ENCODE measurements around the gene B3GNT3. TPM values are rescaled to one million over a fixed set of nuclear protein-coding genes. Genes with fewer than 3 reads are reported as not detected.

B3GNT3 gene
- total and polyA plus RNA-seq, 2 experiments from 2014 or later = not detected

DNA sequence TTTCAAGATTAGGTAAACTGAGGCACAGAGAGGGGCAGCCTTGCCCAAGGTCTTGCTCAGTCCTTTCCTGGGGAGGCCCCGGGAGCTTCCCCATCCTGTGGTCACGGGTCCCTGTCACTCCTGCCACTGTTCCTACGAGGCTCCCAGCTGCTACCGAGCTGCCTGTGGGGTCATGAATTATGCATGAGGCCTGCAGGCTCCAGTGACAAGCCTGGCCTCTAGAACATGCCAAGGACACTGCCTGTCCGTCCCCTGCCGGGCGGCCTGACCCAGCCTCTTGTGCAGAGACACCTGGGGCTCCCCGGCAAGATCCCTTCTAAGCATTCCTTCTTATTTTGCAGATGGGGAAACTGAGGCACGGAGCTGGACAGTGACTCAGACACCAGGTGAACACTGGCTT is 41.0 kb upstream of the B3GNT3 start:
- Histone ChIP-seq H3K27ac (no peak overlapping the region), H3K4me1 (ENCODE audit: insufficient read depth) (no peaks in the 10 kb centered on the region), H3K27me3 (replicated peaks; ENCODE audit: insufficient read depth) (no peaks in the 10 kb centered on the region), H3K4me3 (no peak overlapping the region), H3K9me3 (ENCODE audit: low read depth) (no peaks in the 10 kb centered on the region), H3K4me2 (ENCODE audit: unreplicated experiment) (no peak overlapping the region), H3K36me3 (ENCODE audit: low read depth) (no peaks in the 10 kb centered on the region), H3K9ac (no peak overlapping the region), H3F3A (ENCODE audit: insufficient read depth) (peaks cover 12% of the 10 kb centered on the region; the same call in 1 of the 2 replicates), H3K9me2 (ENCODE audit: insufficient read depth) (no peaks in the 10 kb centered on the region), H4K20me1 (ENCODE audit: insufficient read depth) (no peaks in the 10 kb centered on the region), H3K79me2 (ENCODE audit: insufficient read depth) (no peaks in the 10 kb centered on the region), H2AFZ (no peak overlapping the region)
- DNase-seq = no peak
- in situ Hi-C loops (cut with MboI) = no loop called here
- TF ChIP-seq EZH2 (IDR thresholded peaks at IDR 0.05; ENCODE audit: insufficient read depth, poor library complexity, severe bottlenecking) = no peak
- TF ChIP-seq EZH2phosphoT487 (IDR thresholded peaks at IDR 0.05; ENCODE audit: insufficient read depth, low read depth) = no peak
- WGBS, 2 experiments (ENCODE audit: low coverage in 1 of 2, low lambda C conversion rate in 2 of 2, missing lambda C conversion rate in 2 of 2) = 45 to 48% methylated on average over 9 of the region's 9 CpGs

DNA sequence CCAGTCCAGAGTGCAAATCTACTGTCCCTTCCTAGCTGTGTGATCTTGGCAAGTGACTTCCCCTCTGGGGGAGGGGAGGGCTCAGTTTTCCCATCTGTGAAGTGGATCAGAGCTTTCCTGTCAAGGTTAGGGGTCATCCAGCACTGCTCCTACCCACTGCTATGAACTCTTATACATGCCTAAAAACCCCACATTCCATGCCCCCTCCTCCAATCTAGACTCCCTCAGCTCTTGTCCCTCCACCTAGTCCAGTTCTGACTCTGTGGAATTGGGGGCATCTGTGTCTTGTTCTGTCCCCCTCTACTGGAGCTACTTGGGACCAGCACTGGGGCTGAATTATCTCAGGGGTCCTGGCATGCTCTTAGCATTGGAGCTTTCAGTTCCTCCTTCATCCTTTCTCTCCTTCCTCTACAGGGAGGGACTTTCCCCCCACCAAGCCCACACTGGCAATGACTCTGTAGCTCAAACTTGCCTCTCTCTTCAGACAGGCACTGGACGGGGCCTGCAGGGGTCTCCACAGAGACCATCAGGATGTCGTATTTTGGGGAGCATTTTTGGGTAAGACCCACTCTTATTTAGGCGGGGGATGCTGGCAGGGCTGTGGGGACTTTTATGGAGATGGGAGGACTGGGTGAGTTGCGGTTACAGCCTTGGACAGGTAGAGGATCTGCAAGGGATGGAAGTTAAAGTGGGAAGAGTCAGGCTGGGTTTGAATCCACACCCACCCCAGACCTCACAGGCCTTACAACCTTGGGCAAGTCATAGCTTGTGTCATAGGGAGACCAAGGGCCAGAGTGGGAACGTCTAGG is 40.1 kb upstream of the B3GNT3 start:
- H3K4me1 ChIP-seq (ENCODE audit: insufficient read depth) = no peaks in the 10 kb centered on the region
- WGBS, 2 experiments (ENCODE audit: low coverage in 1 of 2, low lambda C conversion rate in 2 of 2, missing lambda C conversion rate in 2 of 2) = 50% methylated on average over 5 of the region's 5 CpGs
- in situ Hi-C loops (cut with MboI) = no loop called here
- H2AFZ ChIP-seq = no peak overlapping the region
- H3K9ac ChIP-seq = no peak overlapping the region
- H3K4me2 ChIP-seq (ENCODE audit: unreplicated experiment) = no peak overlapping the region
- H3K27me3 ChIP-seq (replicated peaks; ENCODE audit: insufficient read depth) = no peaks in the 10 kb centered on the region
- H3F3A ChIP-seq (ENCODE audit: insufficient read depth) = 0 out of 2 replicates have a peak, but pooled peaks cover 3% of the 10 kb centered on the region
- no peaks in the 10 kb centered on the region for H3K9me3 ChIP-seq (ENCODE audit: low read depth)
- TF ChIP-seq EZH2 (IDR thresholded peaks at IDR 0.05; ENCODE audit: insufficient read depth, poor library complexity, severe bottlenecking) (no peak), EZH2phosphoT487 (IDR thresholded peaks at IDR 0.05; ENCODE audit: insufficient read depth, low read depth) (no peak)
- H4K20me1 ChIP-seq (ENCODE audit: insufficient read depth) = no peaks in the 10 kb centered on the region
- H3K79me2 ChIP-seq (ENCODE audit: insufficient read depth) = no peaks in the 10 kb centered on the region
- H3K36me3 ChIP-seq (ENCODE audit: low read depth) = no peaks in the 10 kb centered on the region
- no peak overlapping the region for H3K27ac ChIP-seq
- no peak for DNase-seq
- H3K4me3 ChIP-seq = no peak overlapping the region
- H3K9me2 ChIP-seq (ENCODE audit: insufficient read depth) = no peaks in the 10 kb centered on the region

DNA sequence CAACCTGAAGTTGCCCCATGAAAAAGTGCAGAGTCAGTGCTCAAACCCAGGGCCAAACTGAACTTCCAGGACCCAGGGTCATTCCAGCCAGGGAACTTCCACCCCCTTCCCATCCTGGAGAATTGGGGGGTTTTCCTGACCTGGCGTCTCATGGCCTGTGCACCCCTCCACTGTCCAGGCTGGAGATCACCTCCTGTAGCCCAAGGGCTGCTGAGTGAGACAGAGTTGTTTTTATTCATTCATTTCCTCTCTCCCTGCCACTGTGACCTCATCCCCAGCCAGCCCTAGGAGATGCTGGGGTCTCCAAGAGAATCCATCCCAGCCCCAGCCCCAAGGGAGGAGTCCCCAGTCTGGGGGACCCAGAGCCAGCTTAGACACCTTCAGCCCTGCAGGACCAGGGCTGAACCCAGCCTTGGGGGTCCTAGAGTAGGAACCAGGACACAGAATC is 39.5 kb upstream of the B3GNT3 start:
- no peak overlapping the region for H2AFZ ChIP-seq
- WGBS, 2 experiments (ENCODE audit: low coverage in 1 of 2, low lambda C conversion rate in 2 of 2, missing lambda C conversion rate in 2 of 2) = 86 to 88% methylated on average over 1 of the region's 1 CpG

DNA sequence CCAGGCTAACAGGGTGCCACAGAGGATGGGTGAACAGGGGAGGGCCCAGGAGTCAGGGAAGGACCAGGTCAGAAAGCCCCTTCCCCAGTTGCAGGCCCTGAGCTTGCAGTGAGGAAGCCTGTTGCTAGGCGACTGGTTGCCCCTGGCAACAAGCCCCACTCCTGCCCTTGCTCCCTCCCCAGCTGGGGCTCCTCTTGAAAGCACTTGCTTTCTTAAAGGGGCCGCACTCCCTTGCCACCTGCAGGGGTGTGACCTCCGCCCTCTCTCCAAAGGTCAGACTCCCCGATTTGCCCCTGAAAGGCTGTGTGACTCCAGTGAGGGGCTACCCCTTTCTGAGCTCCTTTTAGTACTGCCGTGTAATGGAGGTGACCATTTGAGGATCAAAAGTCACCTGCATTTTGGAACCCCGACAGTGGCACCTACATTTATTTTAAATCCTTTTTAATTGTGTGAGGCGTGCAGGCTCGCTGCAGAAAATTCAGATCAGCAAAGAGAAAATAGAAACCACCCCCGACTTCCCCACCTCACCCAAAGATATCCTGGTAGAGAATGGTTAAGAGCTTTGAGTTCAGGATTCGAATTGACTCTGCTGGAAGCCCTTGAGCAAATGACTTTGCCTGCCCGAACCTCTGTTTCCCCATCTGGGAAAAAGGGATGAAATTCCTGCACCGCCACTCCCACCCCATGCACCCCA is 38.8 kb upstream of the B3GNT3 start:
- Histone ChIP-seq H3K36me3 (ENCODE audit: low read depth) (no peaks in the 10 kb centered on the region), H4K20me1 (ENCODE audit: insufficient read depth) (no peaks in the 10 kb centered on the region), H3K4me2 (ENCODE audit: unreplicated experiment) (no peak overlapping the region), H2AFZ (no peak overlapping the region), H3K4me1 (ENCODE audit: insufficient read depth) (no peaks in the 10 kb centered on the region), H3K9me3 (ENCODE audit: low read depth) (no peaks in the 10 kb centered on the region), H3F3A (ENCODE audit: insufficient read depth) (no peaks in the 10 kb centered on the region), H3K9me2 (ENCODE audit: insufficient read depth) (no peaks in the 10 kb centered on the region), H3K79me2 (ENCODE audit: insufficient read depth) (no peaks in the 10 kb centered on the region), H3K27me3 (replicated peaks; ENCODE audit: insufficient read depth) (no peaks in the 10 kb centered on the region), H3K27ac (no peak overlapping the region), H3K4me3 (no peak overlapping the region), H3K9ac (no peak overlapping the region)
- TF ChIP-seq EZH2phosphoT487 (IDR thresholded peaks at IDR 0.05; ENCODE audit: insufficient read depth, low read depth) (no peak), EZH2 (IDR thresholded peaks at IDR 0.05; ENCODE audit: insufficient read depth, poor library complexity, severe bottlenecking) (no peak)
- DNase-seq = no peak
- in situ Hi-C loops (cut with MboI) = no loop called here
- 50 to 54% methylated on average over 12 of the region's 12 CpGs for WGBS, 2 experiments (ENCODE audit: low coverage in 1 of 2, low lambda C conversion rate in 2 of 2, missing lambda C conversion rate in 2 of 2)

More for the DNA sequence above, 39.5 kb upstream of the B3GNT3 start:
- H3F3A ChIP-seq (ENCODE audit: insufficient read depth) = no peaks in the 10 kb centered on the region
- H3K4me2 ChIP-seq (ENCODE audit: unreplicated experiment) = no peak overlapping the region
- in situ Hi-C loops (cut with MboI) = no loop called here
- no peak for DNase-seq
- no peaks in the 10 kb centered on the region for H3K9me2 ChIP-seq (ENCODE audit: insufficient read depth)
- no peak overlapping the region for H3K4me3 ChIP-seq
- no peaks in the 10 kb centered on the region for H4K20me1 ChIP-seq (ENCODE audit: insufficient read depth)
- H3K9me3 ChIP-seq (ENCODE audit: low read depth) = no peaks in the 10 kb centered on the region
- no peaks in the 10 kb centered on the region for H3K79me2 ChIP-seq (ENCODE audit: insufficient read depth)
- no peaks in the 10 kb centered on the region for H3K36me3 ChIP-seq (ENCODE audit: low read depth)
- no peak overlapping the region for H3K27ac ChIP-seq
- H3K4me1 ChIP-seq (ENCODE audit: insufficient read depth) = no peaks in the 10 kb centered on the region
- H3K9ac ChIP-seq = no peak overlapping the region
- no peaks in the 10 kb centered on the region for H3K27me3 ChIP-seq (replicated peaks; ENCODE audit: insufficient read depth)
- no peak for TF ChIP-seq EZH2phosphoT487 (IDR thresholded peaks at IDR 0.05; ENCODE audit: insufficient read depth, low read depth)
- no peak for TF ChIP-seq EZH2 (IDR thresholded peaks at IDR 0.05; ENCODE audit: insufficient read depth, poor library complexity, severe bottlenecking)
